Medulla oblongata (tissue), 1 donor: ENCODE data around the gene UGT1A6.
"Not testable (repeated sequence)": the region's sequence is repeated elsewhere in the genome, so short reads cannot be mapped to it uniquely, and the experiment has no call there.

Source experiments
- DNase-seq: peaks from one replicate; pipeline ENCODE4 v3.0.0-alpha.2; 2015; ENCODE audit errors: extremely low spot score

The UGT1A6 gene

GRCh38 chr2:233692648-233693047, at the start of gene UGT1A6:
Gene UGT1A6 (plus strand): TSS chr2:233692890. CDS start chr2:233693005, 115 bp downstream.
- DNase-seq = no peak

DNA sequence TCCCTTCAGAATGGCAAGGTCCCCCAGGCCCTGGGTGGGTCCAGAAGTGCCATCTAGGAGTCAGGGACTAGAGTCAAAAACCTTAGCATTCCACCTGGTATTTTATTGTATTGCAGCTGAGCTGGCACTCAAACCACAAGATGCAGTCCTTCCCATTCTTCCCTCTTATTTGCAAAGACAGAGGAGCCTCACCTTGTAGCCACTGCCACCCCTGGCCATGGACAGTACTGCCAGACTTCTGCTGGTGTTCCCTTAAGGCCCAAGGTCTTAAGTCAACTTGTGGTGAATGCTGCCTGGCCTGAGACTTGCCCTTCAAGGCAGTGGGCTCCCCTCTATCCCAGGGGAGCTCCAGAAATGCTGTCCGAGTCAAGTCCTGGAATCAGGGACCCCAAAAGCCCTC, 49.6 kb upstream of the UGT1A6 start:
- DNase-seq = no peak

- DNase-seq = not testable (repeated sequence)
Measured at GRCh38 chr2:233646033-233646432, 46.7 kb upstream of the UGT1A6 start.

GRCh38 chr2:233650981-233651380, 41.7 kb upstream of the UGT1A6 start:
- no peak for DNase-seq

GRCh38 chr2:233651430-233651829, 41.3 kb upstream of the UGT1A6 start:
- DNase-seq = no peak

DNA sequence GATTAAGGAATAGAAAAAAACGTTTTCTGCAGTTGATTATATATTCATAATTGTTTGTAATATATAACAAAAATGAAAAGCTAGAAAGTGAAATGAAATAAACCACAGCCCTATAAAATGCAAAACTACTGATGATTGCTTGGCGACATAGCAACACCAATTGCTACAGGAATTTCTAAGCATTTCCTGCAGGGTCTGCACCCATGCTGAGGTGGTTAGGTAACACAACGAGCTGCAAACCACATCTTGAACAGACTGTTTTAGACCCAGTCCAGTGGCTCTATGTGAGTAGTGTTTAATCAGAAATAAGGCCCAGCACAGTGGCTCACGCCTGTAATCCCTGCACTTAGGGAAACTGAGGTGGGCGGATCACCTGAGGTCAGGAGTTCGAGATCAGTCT, 38.2 kb upstream of the UGT1A6 start:
- no peak for DNase-seq

GRCh38 chr2:233655043-233655442, 37.6 kb upstream of the UGT1A6 start:
- DNase-seq = no peak

DNA sequence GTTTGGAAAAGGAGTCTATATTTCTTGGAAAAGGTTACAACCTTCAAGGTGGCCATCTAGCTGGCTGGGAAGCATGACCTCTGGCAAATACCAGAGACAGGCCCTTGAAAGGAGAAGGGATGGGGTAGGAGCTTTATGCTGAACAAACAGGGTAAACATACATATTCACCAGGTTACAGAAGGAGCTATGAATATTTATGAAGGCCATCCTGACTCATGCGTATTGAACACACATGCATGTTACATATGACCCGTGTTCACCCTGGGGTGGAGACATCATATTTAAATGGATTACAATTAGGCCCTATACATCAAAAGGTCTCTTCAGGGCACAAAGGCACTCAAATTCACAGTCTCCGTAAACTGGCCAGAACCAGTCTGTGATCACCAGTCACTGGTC, 36.7 kb upstream of the UGT1A6 start:
- DNase-seq = not testable (repeated sequence)

- no peak for DNase-seq
Measured at GRCh38 chr2:233656443-233656842, 36.2 kb upstream of the UGT1A6 start.

- DNase-seq = no peak
Measured at GRCh38 chr2:233658610-233659009, 34.1 kb upstream of the UGT1A6 start.

GRCh38 chr2:233663911-233664310, 28.8 kb upstream of the UGT1A6 start:
- no peak for DNase-seq

- DNase-seq = no peak
Measured at GRCh38 chr2:233668605-233669260, 24.0 kb upstream of the UGT1A6 start.

DNA sequence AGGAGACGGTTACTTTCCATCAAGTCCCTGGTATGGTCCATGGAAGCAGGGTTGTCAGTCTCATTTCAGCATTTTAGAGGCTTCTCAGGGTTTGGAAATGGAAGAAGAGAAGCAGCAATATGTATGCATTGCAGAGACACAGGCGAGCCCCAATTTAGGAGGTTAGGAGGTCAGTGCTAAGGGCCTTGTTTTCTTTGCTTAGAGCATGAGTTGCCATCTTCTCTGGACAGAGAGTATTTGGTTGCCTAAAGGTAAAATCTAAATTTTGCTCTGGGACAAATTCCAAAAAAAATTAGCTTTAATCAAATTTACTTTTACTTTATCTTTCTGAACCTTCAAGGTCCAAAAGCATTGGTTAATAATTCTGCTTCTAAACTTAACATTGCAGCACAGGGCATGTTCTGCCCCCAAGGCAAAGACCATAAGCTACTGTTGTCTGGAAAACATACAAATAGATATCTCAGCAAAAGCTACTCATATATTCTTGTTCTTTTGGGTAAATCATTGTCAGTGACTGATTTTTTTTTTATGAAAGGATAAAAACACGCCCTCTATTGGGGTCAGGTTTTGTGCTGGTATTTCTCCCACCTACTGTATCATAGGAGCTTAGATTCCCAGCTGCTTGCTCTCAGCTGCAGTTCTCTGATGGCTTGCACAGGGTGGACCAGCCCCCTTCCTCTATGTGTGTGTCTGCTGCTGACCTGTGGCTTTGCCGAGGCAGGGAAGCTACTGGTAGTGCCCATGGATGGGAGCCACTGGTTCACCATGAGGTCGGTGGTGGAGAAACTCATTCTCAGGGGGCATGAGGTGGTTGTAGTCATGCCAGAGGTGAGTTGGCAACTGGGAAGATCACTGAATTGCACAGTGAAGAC, 21.2 kb upstream of the UGT1A6 start, which contains the start of gene UGT1A9:
Gene UGT1A9, plus strand, starts transcription at position 609 of the 872 bp plus-strand sequence. Its CDS starts 37 bp downstream, at position 646.
- DNase-seq = no peak

DNA sequence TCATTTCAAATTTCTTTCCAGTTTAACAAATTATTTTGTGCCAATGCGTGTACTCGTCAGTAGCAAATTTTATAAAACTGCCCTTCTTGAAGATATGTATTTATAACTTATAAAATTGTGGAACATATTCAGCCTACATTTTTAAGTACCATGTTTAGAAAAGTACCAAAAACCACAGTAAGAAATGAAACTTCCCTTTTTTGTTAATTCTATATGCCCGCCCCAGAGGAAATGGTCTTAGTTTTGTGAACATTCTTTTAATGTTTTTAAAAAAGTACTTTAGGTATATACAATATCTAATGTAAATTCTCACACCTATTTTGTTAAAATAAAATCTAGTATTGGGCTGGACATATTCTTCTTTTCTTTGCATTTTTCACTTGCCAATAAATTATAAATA, 19.8 kb upstream of the UGT1A6 start:
- no peak for DNase-seq

DNA sequence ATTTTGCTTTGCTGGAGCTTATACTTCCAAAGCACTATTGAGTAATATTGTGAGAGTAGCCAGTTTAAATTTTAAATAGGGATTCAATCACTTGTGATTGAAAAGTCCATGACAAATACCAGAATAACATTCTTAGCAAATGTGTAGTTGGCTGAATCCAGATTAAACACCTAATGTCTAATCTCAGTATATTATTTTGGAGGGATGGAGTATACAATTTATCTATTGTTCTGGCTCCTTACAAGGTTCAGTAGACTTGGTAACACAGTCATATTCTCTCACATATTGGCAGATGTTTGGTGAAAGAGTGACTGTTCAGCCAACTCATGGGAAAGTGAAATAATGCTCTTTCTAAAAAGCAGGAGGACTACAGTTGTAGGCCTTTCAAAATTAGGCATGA, 18.8 kb upstream of the UGT1A6 start:
- no peak for DNase-seq

GRCh38 chr2:233674314-233674713, 18.4 kb upstream of the UGT1A6 start:
- DNase-seq = no peak

DNA sequence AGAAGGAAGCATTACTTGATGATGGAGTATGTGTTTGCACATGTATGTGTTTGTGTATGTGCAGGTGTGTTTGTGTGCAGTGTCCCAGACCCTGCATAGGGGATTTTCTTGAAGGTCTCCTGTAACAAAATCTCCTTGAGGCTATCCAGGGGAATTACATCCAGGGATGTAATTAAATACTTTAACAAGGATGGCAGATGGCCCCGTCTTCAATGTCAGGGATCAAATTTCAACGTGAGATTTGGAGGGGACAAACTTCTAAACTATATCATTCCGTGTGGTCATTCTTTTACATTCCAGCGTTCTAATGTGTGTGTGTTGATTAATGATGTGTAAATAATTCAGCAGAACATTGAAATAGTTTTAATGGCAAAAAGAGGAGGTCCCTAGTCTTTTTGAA, 17.7 kb upstream of the UGT1A6 start:
- DNase-seq = no peak

DNA sequence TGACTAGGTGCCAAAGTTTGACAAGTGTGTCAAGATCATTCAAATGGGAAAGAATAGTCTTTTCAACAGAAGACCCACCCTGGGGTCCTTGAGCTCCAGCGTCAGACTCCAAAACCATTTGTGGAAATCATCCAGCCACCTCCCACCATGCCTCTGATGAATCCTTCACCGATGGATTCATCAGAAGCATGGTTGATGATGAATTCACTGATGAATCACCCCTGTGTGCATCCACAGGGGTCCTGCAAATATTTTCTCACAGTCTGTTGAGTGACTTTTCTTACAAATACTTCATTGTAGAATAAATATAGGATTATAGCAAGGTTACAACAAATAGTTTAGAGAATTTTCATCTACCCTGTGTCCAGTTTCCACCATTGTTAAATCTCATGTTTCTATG, 16.6 kb upstream of the UGT1A6 start:
- no peak for DNase-seq

GRCh38 chr2:233679196-233679595, 13.5 kb upstream of the UGT1A6 start:
- DNase-seq = no peak

- no peak for DNase-seq
Measured at GRCh38 chr2:233680361-233681045, 12.2 kb upstream of the UGT1A6 start.

DNA sequence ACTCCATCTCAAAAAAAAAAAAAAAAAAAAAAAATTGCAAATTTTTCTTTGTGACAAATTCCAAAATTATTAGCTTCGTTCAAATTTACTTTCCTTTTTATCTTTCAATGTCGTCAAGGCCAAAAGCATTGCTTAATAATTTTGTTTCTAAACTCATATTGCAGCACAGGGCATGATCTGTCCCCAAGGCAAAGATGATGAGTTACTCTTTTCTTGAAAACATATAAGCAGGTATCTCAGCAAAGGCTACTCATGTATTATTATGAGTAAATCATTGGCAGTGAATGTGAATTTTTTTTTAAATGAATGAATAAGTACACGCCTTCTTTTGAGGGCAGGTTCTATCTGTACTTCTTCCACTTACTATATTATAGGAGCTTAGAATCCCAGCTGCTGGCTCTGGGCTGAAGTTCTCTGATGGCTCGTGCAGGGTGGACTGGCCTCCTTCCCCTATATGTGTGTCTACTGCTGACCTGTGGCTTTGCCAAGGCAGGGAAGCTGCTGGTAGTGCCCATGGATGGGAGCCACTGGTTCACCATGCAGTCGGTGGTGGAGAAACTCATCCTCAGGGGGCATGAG, 11.1 kb upstream of the UGT1A6 start, which contains the start of gene UGT1A7:
Gene UGT1A7, plus strand, starts transcription at position 381 of the 579 bp plus-strand sequence. Its CDS starts 37 bp downstream, at position 418.
- no peak for DNase-seq

DNA sequence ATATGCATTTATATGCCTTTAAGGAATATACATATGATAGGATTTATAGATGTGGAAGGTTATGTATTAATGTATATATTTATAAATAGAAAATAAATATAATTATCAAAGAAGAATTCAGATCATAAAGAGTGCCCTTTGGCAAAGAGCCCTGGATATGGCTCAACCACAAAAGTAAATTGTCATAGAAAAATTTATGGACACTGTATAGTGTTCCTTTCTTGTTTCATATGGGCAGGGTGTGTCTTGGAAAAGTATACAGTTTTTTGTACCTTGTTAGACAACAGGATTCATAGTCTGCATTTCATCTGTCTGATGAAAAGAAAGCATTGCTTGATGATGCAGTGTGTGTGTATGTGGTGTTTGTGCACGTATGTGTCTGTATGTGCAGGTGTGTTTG, 8.1 kb upstream of the UGT1A6 start:
- no peak for DNase-seq
